Retinal pigment epithelial cell (primary cell): ENCODE measurements around the gene ABR.

ENCODE experiments used
- DNase-seq: peaks from one replicate; pipeline ENCODE4 v3.0.0-alpha.2; 2010; ENCODE audit warnings: low read depth
- H3K4me3 ChIP-seq: 2 replicates; pipeline ENCODE4 v1.5.1; 2011; ENCODE audit warnings: mild to moderate bottlenecking, low read length, control low read depth, moderate library complexity
- TF ChIP-seq, protein P1 (sequence below): conservative IDR thresholded peaks from 2 replicates; pipeline ENCODE4 v1.5.1; 2011; ENCODE audit warnings: low read depth, low read length, control low read depth, inconsistent platforms

ABR gene

DNA sequence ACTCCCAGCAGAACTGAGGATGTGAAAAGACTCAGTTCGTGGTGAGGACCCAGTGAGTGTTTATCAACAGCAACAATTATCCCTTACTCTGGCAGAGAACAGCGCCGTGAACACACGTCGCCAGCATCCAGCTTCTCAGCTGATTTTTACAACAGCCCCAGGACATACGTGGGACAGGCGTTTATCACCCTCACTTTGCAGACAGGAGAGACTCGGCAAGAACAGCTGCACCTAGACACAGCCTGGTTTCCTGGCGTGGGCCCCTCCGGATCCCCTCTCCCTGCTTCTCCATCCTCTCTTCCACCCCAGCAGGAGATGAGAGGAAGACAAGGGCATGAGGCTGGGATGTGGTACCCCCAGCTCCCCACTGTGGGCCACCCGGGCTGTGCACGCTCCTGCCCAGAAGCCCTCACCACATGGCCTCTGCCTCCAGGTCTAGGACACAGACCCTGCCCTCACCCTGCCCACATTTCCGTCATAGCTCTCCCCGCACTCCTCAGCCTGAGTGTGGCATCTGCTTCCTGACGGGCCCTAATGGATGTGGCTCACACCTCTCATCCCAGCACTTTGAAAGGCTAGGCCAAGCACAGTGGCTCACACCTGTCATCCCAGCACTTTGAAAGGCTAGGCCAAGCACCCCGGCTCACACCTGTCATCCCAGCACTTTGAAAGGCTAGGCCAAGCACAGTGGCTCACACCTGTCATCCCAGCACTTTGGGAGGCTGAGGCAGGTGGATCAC is 17.5 kb downstream of the ABR start:
- no peak for DNase-seq
- TF ChIP-seq, protein P1, sequence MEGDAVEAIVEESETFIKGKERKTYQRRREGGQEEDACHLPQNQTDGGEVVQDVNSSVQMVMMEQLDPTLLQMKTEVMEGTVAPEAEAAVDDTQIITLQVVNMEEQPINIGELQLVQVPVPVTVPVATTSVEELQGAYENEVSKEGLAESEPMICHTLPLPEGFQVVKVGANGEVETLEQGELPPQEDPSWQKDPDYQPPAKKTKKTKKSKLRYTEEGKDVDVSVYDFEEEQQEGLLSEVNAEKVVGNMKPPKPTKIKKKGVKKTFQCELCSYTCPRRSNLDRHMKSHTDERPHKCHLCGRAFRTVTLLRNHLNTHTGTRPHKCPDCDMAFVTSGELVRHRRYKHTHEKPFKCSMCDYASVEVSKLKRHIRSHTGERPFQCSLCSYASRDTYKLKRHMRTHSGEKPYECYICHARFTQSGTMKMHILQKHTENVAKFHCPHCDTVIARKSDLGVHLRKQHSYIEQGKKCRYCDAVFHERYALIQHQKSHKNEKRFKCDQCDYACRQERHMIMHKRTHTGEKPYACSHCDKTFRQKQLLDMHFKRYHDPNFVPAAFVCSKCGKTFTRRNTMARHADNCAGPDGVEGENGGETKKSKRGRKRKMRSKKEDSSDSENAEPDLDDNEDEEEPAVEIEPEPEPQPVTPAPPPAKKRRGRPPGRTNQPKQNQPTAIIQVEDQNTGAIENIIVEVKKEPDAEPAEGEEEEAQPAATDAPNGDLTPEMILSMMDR: no peak
- no peak overlapping the region for H3K4me3 ChIP-seq

DNA sequence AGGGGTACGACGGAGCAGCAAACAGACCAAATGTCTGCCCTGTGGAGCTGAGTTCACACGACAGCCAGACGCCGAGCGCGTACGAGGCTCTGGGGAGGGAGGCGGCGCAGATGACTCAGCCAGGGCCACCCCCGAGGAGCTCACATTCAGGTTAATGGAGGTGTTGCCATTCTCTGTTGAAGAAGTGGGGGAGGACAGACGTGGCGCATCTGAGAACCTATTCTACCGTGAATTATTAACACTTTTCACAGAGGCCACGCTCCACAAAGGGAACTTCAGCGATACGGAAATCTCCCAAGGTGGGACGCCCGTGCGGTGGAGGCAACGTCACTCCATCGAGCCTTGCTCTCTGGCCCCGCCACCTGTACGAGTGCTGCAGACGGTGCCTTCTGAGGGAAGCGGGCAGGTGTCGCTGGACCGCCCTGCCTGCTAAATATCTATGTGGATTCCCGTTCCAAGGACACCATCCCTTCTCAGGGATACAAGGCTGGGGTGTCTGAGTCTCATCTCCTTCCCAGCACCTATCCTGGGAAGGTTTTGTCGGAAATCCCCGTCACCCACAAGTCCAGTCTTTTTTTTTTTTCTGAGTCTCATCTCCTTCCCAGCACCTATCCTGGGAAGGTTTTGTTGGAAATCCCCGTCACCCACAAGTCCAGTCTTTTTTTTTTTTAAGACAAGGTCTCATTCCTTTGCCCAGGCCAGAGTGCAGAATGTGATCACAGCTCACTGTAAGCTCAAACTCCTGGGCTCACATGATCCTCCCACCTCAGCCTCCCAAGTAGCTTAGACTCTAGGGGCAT is 19.0 kb downstream of the ABR start:
- no peak for DNase-seq
- TF ChIP-seq, protein P1: no peak
- no peak overlapping the region for H3K4me3 ChIP-seq

DNA sequence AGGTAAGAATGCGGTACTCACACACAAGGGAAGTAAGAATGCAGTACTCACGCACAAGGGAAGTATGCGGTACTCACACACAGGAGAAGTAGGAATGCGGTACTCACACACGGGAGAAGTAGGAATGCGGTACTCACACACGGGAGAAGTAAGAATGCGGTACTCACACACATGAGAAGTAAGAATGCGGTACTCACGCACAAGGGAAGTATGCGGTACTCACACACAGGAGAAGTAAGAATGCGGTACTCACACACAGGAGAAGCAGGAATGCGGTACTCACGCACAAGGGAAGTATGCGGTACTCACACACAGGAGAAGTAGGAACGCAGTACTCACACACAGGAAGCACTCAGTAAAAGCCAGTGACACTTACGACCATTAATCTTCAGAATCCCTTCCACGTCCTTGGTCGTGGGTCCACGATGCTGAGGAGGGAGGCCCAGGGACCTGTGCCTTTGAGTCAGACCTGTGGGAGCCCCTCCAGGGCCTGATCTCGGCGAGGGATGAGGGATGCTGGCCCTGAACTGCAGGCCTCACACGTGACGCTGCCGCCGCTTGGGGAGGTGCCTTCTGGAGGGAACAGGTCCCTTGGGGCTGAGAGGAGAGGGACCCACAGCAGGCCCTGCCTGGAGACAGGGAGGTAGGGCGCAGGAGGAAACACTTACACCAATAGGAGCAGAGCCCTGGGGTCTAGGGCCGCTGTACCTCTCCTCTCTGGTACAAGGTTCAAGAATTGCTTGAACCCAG is 20.2 kb downstream of the ABR start:
- H3K4me3 ChIP-seq: no peak overlapping the region
- TF ChIP-seq, protein P1: no peak
- no peak for DNase-seq

DNA sequence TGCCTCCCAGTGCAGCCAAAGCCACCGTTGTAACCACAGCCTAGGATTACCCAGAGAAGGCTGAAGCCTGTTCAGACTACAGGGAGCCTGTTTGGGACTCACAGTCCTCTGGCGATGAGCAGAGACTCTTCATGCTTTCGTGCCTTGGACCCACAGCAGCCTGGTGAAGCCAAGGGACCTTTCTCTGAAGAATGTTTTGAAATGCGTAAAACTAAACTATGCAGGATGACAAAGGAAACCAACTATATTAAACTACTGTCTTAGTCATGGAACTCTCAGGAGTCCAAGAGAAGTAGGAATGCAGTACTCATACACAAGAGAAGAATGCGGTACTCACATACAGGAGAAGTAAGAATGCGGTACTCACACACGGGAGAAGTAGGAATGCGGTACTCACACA is 20.9 kb downstream of the ABR start:
- DNase-seq: no peak
- TF ChIP-seq, protein P1: no peak
- no peak overlapping the region for H3K4me3 ChIP-seq

DNA sequence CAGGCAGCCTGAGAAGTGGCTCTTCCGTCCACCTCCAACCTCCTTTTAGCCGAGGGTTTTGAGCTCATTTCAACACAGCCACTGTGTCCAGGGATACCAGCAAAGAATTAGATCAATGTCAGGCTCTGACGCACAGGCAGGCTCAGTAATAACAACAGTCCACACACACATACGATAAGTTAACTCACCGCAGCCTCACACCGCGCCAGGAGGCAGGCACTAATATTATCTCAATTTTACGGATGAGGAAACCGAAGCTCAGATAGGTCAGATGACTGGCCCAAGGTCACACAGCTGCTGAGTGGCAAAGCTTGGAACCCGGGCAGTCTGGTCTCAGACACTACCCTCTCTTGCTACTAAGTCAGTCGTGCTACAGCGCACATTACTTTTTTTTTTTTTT is 22.9 kb downstream of the ABR start:
- no peak for DNase-seq
- H3K4me3 ChIP-seq: no peak overlapping the region
- TF ChIP-seq, protein P1: no peak

DNA sequence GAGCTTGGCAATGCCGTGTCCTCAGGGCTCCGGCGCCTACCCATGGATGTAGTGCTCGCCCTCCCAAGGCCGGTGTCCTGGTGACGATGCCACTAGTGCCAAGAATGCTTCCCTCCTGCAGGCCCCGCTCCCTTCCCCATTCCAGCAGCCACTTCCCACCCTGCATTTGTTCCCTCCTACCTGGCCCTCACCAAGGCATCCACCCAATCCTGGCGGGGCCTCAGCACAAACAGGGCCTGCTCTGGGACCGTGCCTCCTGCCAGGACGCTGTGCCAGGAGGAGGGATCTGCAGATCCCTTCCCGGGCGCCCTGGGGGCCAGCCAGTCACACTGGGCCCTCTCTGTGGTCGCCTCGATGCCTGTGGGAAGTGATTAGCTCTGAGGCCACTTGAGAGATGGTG is 25.1 kb downstream of the ABR start:
- TF ChIP-seq, protein P1: no peak
- DNase-seq: no peak
- no peak overlapping the region for H3K4me3 ChIP-seq
